Loucy (cell line): ENCODE data around the gene NAPEPLD.
"Not testable (repeated sequence)": the region's sequence is repeated elsewhere in the genome, so short reads cannot be mapped to it uniquely, and the experiment has no call there.

ENCODE experiments used
- H2AFZ ChIP-seq: fragments of 200-600 bp; sonication (generic); 2 replicates; pipeline ENCODE4 v1.6.0; 2016; ENCODE audit warnings: antibody characterized with exemption, mild to moderate bottlenecking, low read length, moderate library complexity
- H3F3A ChIP-seq: fragments of 200-600 bp; 2 replicates; pipeline ENCODE4 v1.6.0; 2016; ENCODE audit warnings: antibody characterized with exemption, low read depth, mild to moderate bottlenecking
- H3K27me3 ChIP-seq: fragments of 200-600 bp; sonication (generic); 2 replicates; pipeline ENCODE4 v1.6.1; 2014; ENCODE audit warnings: low read length, mild to moderate bottlenecking; ENCODE audit not compliant: insufficient read depth, poor library complexity, severe bottlenecking
- H3K36me3 ChIP-seq: fragments of 200-600 bp; sonication (generic); 2 replicates; pipeline ENCODE4 v1.6.1; 2016; ENCODE audit warnings: low read length; ENCODE audit not compliant: insufficient read depth
- H3K4me1 ChIP-seq: fragments of 200-600 bp; sonication (generic); 2 replicates; pipeline ENCODE4 v1.5.1; 2014; ENCODE audit warnings: low read length, mild to moderate bottlenecking; ENCODE audit not compliant: insufficient read depth, poor library complexity, severe bottlenecking
- H3K4me2 ChIP-seq: fragments of 200-600 bp; sonication (generic); 2 replicates; pipeline ENCODE4 v1.6.0; 2014; ENCODE audit warnings: antibody characterized with exemption, low read length, low read depth, mild to moderate bottlenecking; ENCODE audit not compliant: poor library complexity, severe bottlenecking
- H3K4me3 ChIP-seq: fragments of 200-600 bp; sonication (generic); 2 replicates; pipeline ENCODE4 v1.5.1; 2014; ENCODE audit warnings: low read length, mild to moderate bottlenecking, mixed read lengths; ENCODE audit not compliant: poor library complexity, severe bottlenecking
- H3K79me2 ChIP-seq: fragments of 200-600 bp; sonication (generic); 2 replicates; pipeline ENCODE4 v1.6.1; 2014; ENCODE audit warnings: low read length; ENCODE audit not compliant: insufficient read depth
- H3K9ac ChIP-seq: fragments of 200-600 bp; sonication (generic); 2 replicates; pipeline ENCODE4 v1.6.0; 2014; ENCODE audit warnings: mild to moderate bottlenecking, low read depth, low read length, moderate library complexity; ENCODE audit not compliant: poor library complexity, severe bottlenecking
- H3K9me2 ChIP-seq: fragments of 200-600 bp; sonication (generic); replicated peaks from 2 replicates; pipeline ENCODE4 v1.6.1; 2016; ENCODE audit warnings: low read depth, low read length, mixed read lengths
- H3K9me3 ChIP-seq: fragments of 200-600 bp; sonication (generic); 2 replicates; pipeline ENCODE4 v1.6.1; 2014; ENCODE audit warnings: mild to moderate bottlenecking, antibody characterized with exemption, low read length, low read depth; ENCODE audit not compliant: insufficient read depth
- H4K20me1 ChIP-seq: fragments of 200-600 bp; sonication (generic); 2 replicates; pipeline ENCODE4 v1.6.0; 2014; ENCODE audit warnings: antibody characterized with exemption, low read length, mild to moderate bottlenecking; ENCODE audit not compliant: insufficient read depth, poor library complexity, severe bottlenecking
- CTCF ChIP-seq: fragments of 200-600 bp; sonication (generic); conservative IDR thresholded peaks from 2 replicates; pipeline ENCODE4 v1.5.1; 2014; ENCODE audit warnings: mild to moderate bottlenecking, antibody characterized with exemption, low read length
- EZH2phosphoT487 ChIP-seq: fragments of 200-600 bp; IDR thresholded peaks from 2 replicates; pipeline ENCODE4 v1.6.1; 2018; ENCODE audit warnings: antibody characterized with exemption, mild to moderate bottlenecking, moderate library complexity, borderline replicate concordance

NAPEPLD gene

DNA sequence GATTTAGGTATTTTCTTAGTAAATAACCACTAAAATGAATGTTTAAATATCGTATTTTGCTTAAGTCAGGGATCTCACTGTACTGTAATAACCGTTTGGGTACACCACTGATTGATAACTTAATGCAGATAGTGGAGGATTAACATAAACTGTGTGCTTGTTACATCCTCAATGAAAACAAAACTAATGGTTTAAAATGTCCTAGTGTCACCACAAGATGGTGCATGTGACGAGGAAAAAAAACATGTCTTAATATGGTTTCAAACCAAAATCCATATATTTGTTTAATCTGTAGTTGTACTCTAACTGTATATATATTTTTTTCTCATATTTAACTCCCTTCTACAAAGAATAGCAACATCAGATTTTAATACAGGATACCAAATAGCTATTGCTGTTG is 54.8 kb downstream of the NAPEPLD start:
- Histone ChIP-seq H3K9me2 (no peaks in the 10 kb centered on the region), H3K9me3 (no peaks in the 10 kb centered on the region), H3K4me3 (no peak overlapping the region), H3K36me3 (no peaks in the 10 kb centered on the region), H3K4me2 (no peak overlapping the region), H3K27me3 (no peaks in the 10 kb centered on the region), H2AFZ (no peak overlapping the region), H3K9ac (no peak overlapping the region), H3K79me2 (no peaks in the 10 kb centered on the region), H3F3A (no peaks in the 10 kb centered on the region), H3K4me1 (no peaks in the 10 kb centered on the region), H4K20me1 (no peaks in the 10 kb centered on the region)
- TF ChIP-seq EZH2phosphoT487: no peak
- peak; percentile 37 for TF ChIP-seq CTCF

GRCh38 chr7:103093429-103093828 is 55.5 kb downstream of the NAPEPLD start:
- no peak overlapping the region for H2AFZ ChIP-seq
- no peaks in the 10 kb centered on the region for H3K36me3 ChIP-seq
- H4K20me1 ChIP-seq: no peaks in the 10 kb centered on the region
- no peaks in the 10 kb centered on the region for H3K9me3 ChIP-seq
- no peak overlapping the region for H3K9ac ChIP-seq
- no peaks in the 10 kb centered on the region for H3K9me2 ChIP-seq
- H3K79me2 ChIP-seq: no peaks in the 10 kb centered on the region
- H3K4me1 ChIP-seq: no peaks in the 10 kb centered on the region
- no peak overlapping the region for H3K4me2 ChIP-seq
- no peak overlapping the region for H3K4me3 ChIP-seq
- H3K27me3 ChIP-seq: no peaks in the 10 kb centered on the region
- no peaks in the 10 kb centered on the region for H3F3A ChIP-seq
- TF ChIP-seq EZH2phosphoT487 (no peak), CTCF (no peak)

DNA sequence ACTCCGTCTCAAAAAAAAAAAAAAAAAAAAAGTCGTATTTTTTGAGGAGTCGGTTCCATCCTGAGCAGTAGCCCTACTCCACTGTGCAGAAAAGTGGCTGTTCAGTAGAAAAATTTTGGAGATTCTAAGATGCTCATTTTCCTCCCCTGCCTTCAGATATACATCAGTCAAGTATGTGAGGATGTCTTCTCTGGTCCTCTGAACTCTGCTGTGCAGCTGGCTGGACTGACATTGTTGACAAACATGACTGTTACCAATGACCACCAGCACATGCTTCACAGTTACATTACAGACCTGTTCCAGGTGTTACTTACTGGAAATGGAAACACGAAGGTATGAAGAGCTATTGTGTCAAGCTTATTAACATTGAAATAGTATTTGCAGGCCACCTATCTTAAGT is 56.6 kb downstream of the NAPEPLD start:
- not testable (repeated sequence) for H3K36me3 ChIP-seq, H3K9me2 ChIP-seq, H3K79me2 ChIP-seq, H2AFZ ChIP-seq, H3K4me1 ChIP-seq, H3K9ac ChIP-seq, H3F3A ChIP-seq, H4K20me1 ChIP-seq, H3K4me3 ChIP-seq, H3K4me2 ChIP-seq, H3K9me3 ChIP-seq, H3K27me3 ChIP-seq

DNA sequence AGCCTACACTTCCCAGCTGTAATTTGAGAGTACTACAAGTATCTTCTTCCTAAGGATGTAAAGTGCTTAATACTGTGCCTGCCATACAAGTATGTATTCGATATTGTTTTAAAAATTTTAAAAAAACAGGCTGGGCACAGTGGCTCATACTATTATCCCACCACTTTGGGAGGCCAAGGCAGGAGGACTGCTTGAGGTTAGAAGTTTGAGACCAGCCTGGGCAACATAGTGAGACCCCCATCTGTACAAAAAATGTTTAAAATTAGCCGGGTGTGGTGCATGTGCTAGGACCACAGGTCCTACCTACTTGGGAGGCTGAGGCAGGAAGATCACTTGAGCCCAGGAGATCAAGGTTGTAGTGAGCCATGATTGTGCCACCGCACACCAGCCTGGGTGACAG is 65.7 kb downstream of the NAPEPLD start:
- Histone ChIP-seq H3K4me2 (no peak overlapping the region), H4K20me1 (no peaks in the 10 kb centered on the region), H3K36me3 (peaks cover 9% of the 10 kb centered on the region; the same call in 1 of the 2 replicates), H3K9ac (no peak overlapping the region), H3K9me2 (no peaks in the 10 kb centered on the region), H3F3A (no peaks in the 10 kb centered on the region), H3K27me3 (no peaks in the 10 kb centered on the region), H3K4me1 (peaks cover 4% of the 10 kb centered on the region), H3K4me3 (no peak overlapping the region), H3K79me2 (no peaks in the 10 kb centered on the region), H3K9me3 (no peaks in the 10 kb centered on the region), H2AFZ (no peak overlapping the region)
- TF ChIP-seq CTCF: no peak
- no peak for TF ChIP-seq EZH2phosphoT487
